H9 (cell line): ENCODE data around the gene TCIRG1. TPM values are rescaled to one million over a fixed set of nuclear protein-coding genes. Genes with fewer than 3 reads are reported as not detected.
A peak's percentile ranks its signal among the peaks of the same experiment; 100 is the strongest.

Source experiments
- DNase-seq: peaks from one replicate; pipeline ENCODE4 v3.0.0-alpha.2; 2017
- H2AFZ ChIP-seq: one replicate; pipeline ENCODE4 v1.6.1; 2013; ENCODE audit warnings: mild to moderate bottlenecking, low read length, control low read depth, moderate library complexity
- H2AK5ac ChIP-seq: 2 replicates; pipeline ENCODE4 v1.6.1; 2013; ENCODE audit warnings: low read length, control low read depth, mixed read lengths; ENCODE audit not compliant: insufficient read length
- H2BK120ac ChIP-seq: one replicate; pipeline ENCODE4 v1.6.1; 2013; ENCODE audit warnings: low read depth, mild to moderate bottlenecking, low read length, control low read depth, inconsistent platforms; ENCODE audit not compliant: poor library complexity, severe bottlenecking
- H2BK12ac ChIP-seq: 2 replicates; pipeline ENCODE4 v1.6.1; 2013; ENCODE audit warnings: low read length, control low read depth, mixed read lengths, low read depth; ENCODE audit not compliant: insufficient read length
- H2BK15ac ChIP-seq: 2 replicates; pipeline ENCODE4 v1.6.1; 2013; ENCODE audit warnings: low read depth, low read length, control low read depth
- H2BK20ac ChIP-seq: one replicate; pipeline ENCODE4 v1.6.1; 2013; ENCODE audit warnings: low read depth, mild to moderate bottlenecking, low read length, control low read depth, inconsistent platforms; ENCODE audit not compliant: poor library complexity, severe bottlenecking
- H2BK5ac ChIP-seq: 2 replicates; pipeline ENCODE4 v1.6.1; 2013; ENCODE audit warnings: low read length, control low read depth, mixed read lengths; ENCODE audit not compliant: insufficient read length
- H3K14ac ChIP-seq: 2 replicates; pipeline ENCODE4 v1.6.1; 2013; ENCODE audit warnings: low read length, control low read depth; ENCODE audit not compliant: insufficient read depth
- H3K18ac ChIP-seq: 2 replicates; pipeline ENCODE4 v1.6.1; 2013; ENCODE audit warnings: low read depth, mild to moderate bottlenecking, mixed read lengths, low read length, control low read depth; ENCODE audit not compliant: insufficient read length
- H3K23ac ChIP-seq: 2 replicates; pipeline ENCODE4 v1.6.1; 2013; ENCODE audit warnings: low read length, control low read depth, mixed read lengths, low read depth; ENCODE audit not compliant: insufficient read length
- H3K23me2 ChIP-seq: 2 replicates; pipeline ENCODE4 v1.6.1; 2013; ENCODE audit warnings: low read depth, mild to moderate bottlenecking, mixed read lengths, low read length, control low read depth; ENCODE audit not compliant: insufficient read length, poor library complexity, severe bottlenecking
- H3K27ac ChIP-seq: 2 replicates; pipeline ENCODE4 v1.5.1; 2013; ENCODE audit warnings: low read length, control low read depth, mixed read lengths, low read depth; ENCODE audit not compliant: insufficient read length
- H3K27me3 ChIP-seq: 2 replicates; pipeline ENCODE4 v1.6.1; 2013; ENCODE audit warnings: low read length, control low read depth, inconsistent platforms; ENCODE audit not compliant: insufficient read depth
- H3K4ac ChIP-seq: 2 replicates; pipeline ENCODE4 v1.6.1; 2013; ENCODE audit warnings: low read depth, mild to moderate bottlenecking, control low read depth, inconsistent platforms, low read length, moderate library complexity
- H3K4me1 ChIP-seq: 2 replicates; pipeline ENCODE4 v1.6.1; 2013; ENCODE audit warnings: low read length, control low read depth, inconsistent platforms; ENCODE audit not compliant: insufficient read depth
- H3K4me2 ChIP-seq: 2 replicates; pipeline ENCODE4 v1.6.1; 2013; ENCODE audit warnings: low read length, control low read depth, mixed read lengths; ENCODE audit not compliant: insufficient read length, insufficient read depth
- H3K56ac ChIP-seq: 2 replicates; pipeline ENCODE4 v1.6.1; 2013; ENCODE audit warnings: low read depth, mild to moderate bottlenecking, mixed read lengths, low read length, control low read depth; ENCODE audit not compliant: insufficient read length
- H3K79me1 ChIP-seq: 2 replicates; pipeline ENCODE4 v1.6.1; 2013; ENCODE audit warnings: low read depth, mild to moderate bottlenecking, moderate library complexity, low read length, control low read depth, inconsistent platforms; ENCODE audit not compliant: insufficient read depth, poor library complexity, severe bottlenecking
- H3K79me2 ChIP-seq: 2 replicates; pipeline ENCODE4 v1.6.1; 2013; ENCODE audit warnings: low read length, control low read depth, inconsistent platforms; ENCODE audit not compliant: insufficient read depth
- H3K9ac ChIP-seq: 2 replicates; pipeline ENCODE4 v1.6.1; 2013; ENCODE audit warnings: low read length, control low read depth, mixed read lengths; ENCODE audit not compliant: insufficient read length; ENCODE audit errors: extremely low read depth
- H3K9me3 ChIP-seq: one replicate; pipeline ENCODE4 v1.6.1; 2013; ENCODE audit warnings: low read depth, low read length, inconsistent platforms; ENCODE audit not compliant: control insufficient read depth
- H3T11ph ChIP-seq: one replicate; pipeline ENCODE4 v1.6.1; 2013; ENCODE audit warnings: mild to moderate bottlenecking, low read length, control low read depth, inconsistent platforms
- H4K20me1 ChIP-seq: one replicate; pipeline ENCODE4 v1.6.1; 2013; ENCODE audit not compliant: control insufficient read depth, insufficient read length, insufficient read depth
- H4K5ac ChIP-seq: 2 replicates; pipeline ENCODE4 v1.6.1; 2013; ENCODE audit warnings: low read depth, mild to moderate bottlenecking, mixed read lengths, low read length, control low read depth; ENCODE audit not compliant: insufficient read length
- H4K8ac ChIP-seq: replicated peaks from 2 replicates; pipeline ENCODE4 v1.6.1; 2013; ENCODE audit warnings: low read length, control low read depth, mixed read lengths, low read depth; ENCODE audit not compliant: insufficient read length
- H4K91ac ChIP-seq: 2 replicates; pipeline ENCODE4 v1.6.1; 2013; ENCODE audit warnings: low read depth, mild to moderate bottlenecking, moderate library complexity, mixed read lengths, low read length, control low read depth; ENCODE audit not compliant: insufficient read length
- H3K27ac Mint-ChIP-seq, 3 experiments: 2 replicates in 2 of 3; 3 replicates in 1 of 3; pipeline ENCODE4 v1.8.0; 2020 to 2021; ENCODE audit warnings: mixed read lengths in 3 of 3, mild to moderate bottlenecking in 1 of 3, moderate library complexity in 1 of 3
- H3K27me3 Mint-ChIP-seq: 2 replicates; pipeline ENCODE4 v1.8.0; 2021; ENCODE audit warnings: low read depth, mild to moderate bottlenecking, moderate library complexity, mixed read lengths
- H3K36me3 Mint-ChIP-seq, 3 experiments: 2 replicates in 2 of 3; 3 replicates in 1 of 3; pipeline ENCODE4 v1.8.0; 2020 to 2021; ENCODE audit warnings: low read depth in 3 of 3, mixed read lengths in 3 of 3; ENCODE audit not compliant: insufficient read depth in 1 of 3
- H3K4me1 Mint-ChIP-seq, 2 experiments: 2 replicates each; pipeline ENCODE4 v1.8.0; 2020; ENCODE audit warnings: mixed read lengths in 2 of 2
- H3K4me3 Mint-ChIP-seq, 2 experiments: 2 replicates in 1 of 2; 3 replicates in 1 of 2; pipeline ENCODE4 v1.8.0; 2020 to 2021; ENCODE audit warnings: mild to moderate bottlenecking in 2 of 2, mixed read lengths in 2 of 2, moderate library complexity in 1 of 2
- H3K9me3 Mint-ChIP-seq, 2 experiments: 2 replicates in 1 of 2; 3 replicates in 1 of 2; pipeline ENCODE4 v1.8.0; 2020; ENCODE audit warnings: mild to moderate bottlenecking in 2 of 2, mixed read lengths in 2 of 2, moderate library complexity in 1 of 2
- WGBS: extraction: QIAGEN DNeasy Blood & Tissue Kit; methylation state at CpG from one replicate; pipeline ENCODE4 v1.1.7; 2013; ENCODE audit warnings: missing lambda C conversion rate, low lambda C conversion rate, mixed read lengths; ENCODE audit not compliant: insufficient read length; ENCODE audit errors: extremely low coverage; 5-methylcytosine and 5-hydroxymethylcytosine counted together
- total RNA-seq: library from RNA; stranded (reverse); gene quantifications from 2 replicates; pipeline ENCODE4 v1.2.1, GENCODE V29; 2021
- TF ChIP-seq, protein P1 (sequence below): fragments of 200-600 bp; sonication (generic); conservative IDR thresholded peaks from 3 replicates; pipeline ENCODE4 v1.8.0; 2021; ENCODE audit warnings: antibody characterized with exemption, mild to moderate bottlenecking

Gene TCIRG1
- total RNA-seq, 1 experiment from 2014 or later = 24.4 TPM

DNA sequence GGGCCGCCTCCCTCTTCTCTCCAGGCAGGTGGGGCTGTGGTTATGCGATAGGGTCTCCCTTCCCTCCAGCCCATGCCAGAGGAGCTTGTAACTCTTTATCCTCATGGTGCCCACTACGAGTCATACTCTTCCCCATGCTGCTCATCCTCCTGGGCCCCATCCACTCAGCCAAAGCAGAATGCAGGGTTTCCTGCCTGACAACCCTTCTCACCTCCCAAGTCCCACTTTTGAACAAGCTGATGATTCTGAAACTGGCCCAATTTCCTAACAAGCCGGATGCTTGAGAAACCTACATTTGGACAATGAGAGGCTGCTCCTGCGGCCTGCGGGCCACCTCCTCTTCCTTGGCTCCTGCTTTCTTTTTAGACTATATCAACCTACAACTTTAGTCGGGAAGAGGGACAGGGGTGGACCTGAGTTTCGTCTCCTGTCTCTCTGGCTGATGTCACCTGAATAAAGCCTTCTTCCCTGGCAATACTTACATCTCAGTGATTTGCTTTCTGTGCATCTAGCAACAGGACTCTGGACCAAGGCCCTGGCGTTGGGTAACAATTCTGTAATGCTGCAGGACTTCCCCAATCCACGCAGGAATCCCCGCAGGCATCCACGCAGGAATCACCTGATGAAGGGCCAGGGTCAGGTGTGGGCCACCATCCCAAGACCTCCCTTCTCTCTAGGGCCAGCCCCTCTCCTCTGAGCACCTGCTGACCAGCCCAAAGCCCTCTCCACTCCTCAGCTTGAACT, 9.9 kb upstream of the TCIRG1 start:
- Histone ChIP-seq H3K79me1 (peaks cover 5% of the 10 kb centered on the region), H3K23ac (no peak overlapping the region), H3K27me3 (no peaks in the 10 kb centered on the region), H3K4ac (no peak overlapping the region), H3K23me2 (peaks cover 8% of the 10 kb centered on the region), H4K20me1 (no peaks in the 10 kb centered on the region), H2AFZ (no peak overlapping the region), H3K79me2 (no peaks in the 10 kb centered on the region), H3K4me1 (no peaks in the 10 kb centered on the region; the same call in 1 of the 2 replicates), H2BK120ac (no peak overlapping the region), H3K27ac (no peak overlapping the region), H4K91ac (no peak overlapping the region), H3K9ac (no peak overlapping the region), H2BK12ac (no peak overlapping the region), H3K18ac (no peak overlapping the region), H2BK20ac (no peak overlapping the region), H3K56ac (no peak overlapping the region), H4K5ac (no peak overlapping the region), H3K4me2 (peak overlapping the region; percentile 68), H3K9me3 (no peaks in the 10 kb centered on the region), H2BK5ac (no peak overlapping the region), H2BK15ac (no peak overlapping the region), H4K8ac (no peak overlapping the region), H3K14ac (no peak overlapping the region), H3T11ph (no peak overlapping the region), H2AK5ac (no peak overlapping the region)
- WGBS = no CpG with 5 or more reads among the region's 12 CpGs
- H3K9me3 Mint-ChIP-seq = no peaks in the 10 kb centered on the region
- peaks cover 22 to 24% of the 10 kb centered on the region in 2 experiments for H3K4me1 Mint-ChIP-seq
- no peaks in the 10 kb centered on the region for H3K27me3 Mint-ChIP-seq
- peaks cover 15 to 38% (median 30%) of the 10 kb centered on the region in 3 experiments; a peak in 6 of 7 replicates for H3K36me3 Mint-ChIP-seq
- TF ChIP-seq, protein P1, sequence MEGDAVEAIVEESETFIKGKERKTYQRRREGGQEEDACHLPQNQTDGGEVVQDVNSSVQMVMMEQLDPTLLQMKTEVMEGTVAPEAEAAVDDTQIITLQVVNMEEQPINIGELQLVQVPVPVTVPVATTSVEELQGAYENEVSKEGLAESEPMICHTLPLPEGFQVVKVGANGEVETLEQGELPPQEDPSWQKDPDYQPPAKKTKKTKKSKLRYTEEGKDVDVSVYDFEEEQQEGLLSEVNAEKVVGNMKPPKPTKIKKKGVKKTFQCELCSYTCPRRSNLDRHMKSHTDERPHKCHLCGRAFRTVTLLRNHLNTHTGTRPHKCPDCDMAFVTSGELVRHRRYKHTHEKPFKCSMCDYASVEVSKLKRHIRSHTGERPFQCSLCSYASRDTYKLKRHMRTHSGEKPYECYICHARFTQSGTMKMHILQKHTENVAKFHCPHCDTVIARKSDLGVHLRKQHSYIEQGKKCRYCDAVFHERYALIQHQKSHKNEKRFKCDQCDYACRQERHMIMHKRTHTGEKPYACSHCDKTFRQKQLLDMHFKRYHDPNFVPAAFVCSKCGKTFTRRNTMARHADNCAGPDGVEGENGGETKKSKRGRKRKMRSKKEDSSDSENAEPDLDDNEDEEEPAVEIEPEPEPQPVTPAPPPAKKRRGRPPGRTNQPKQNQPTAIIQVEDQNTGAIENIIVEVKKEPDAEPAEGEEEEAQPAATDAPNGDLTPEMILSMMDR = no peak
- peak overlapping the region; percentile 94 to 96 for H3K4me3 Mint-ChIP-seq
- DNase-seq = no peak
- peak overlapping the region in 2 of 3 experiments; percentile 63 to 86; a peak in 5 of 7 replicates for H3K27ac Mint-ChIP-seq
